NT2/D1 (cell line): ENCODE measurements around the gene TMC8.
A peak's percentile ranks its signal among the peaks of the same experiment; 100 is the strongest.

Experiments used
- DNase-seq: peaks from one replicate; pipeline ENCODE4 v3.0.0-alpha.2; 2011; ENCODE audit warnings: low read depth, low spot score
- H3K27me3 ChIP-seq: 2 replicates; pipeline ENCODE4 v1.6.0; 2011; ENCODE audit warnings: mild to moderate bottlenecking; ENCODE audit not compliant: insufficient read length, insufficient read depth
- H3K36me3 ChIP-seq: 2 replicates; pipeline ENCODE4 v1.6.1; 2011; ENCODE audit warnings: mild to moderate bottlenecking, low read length, mixed read lengths; ENCODE audit not compliant: insufficient read depth, insufficient read length
- H3K4me1 ChIP-seq: 2 replicates; pipeline ENCODE4 v1.5.1; 2011; ENCODE audit not compliant: insufficient read depth, insufficient read length
- H3K4me3 ChIP-seq: 2 replicates; pipeline ENCODE4 v1.5.1; 2011; ENCODE audit warnings: low read depth; ENCODE audit not compliant: insufficient read length
- H3K9ac ChIP-seq: 2 replicates; pipeline ENCODE4 v1.6.0; 2011; ENCODE audit warnings: low read depth; ENCODE audit not compliant: insufficient read length
- H3K9me3 ChIP-seq: 2 replicates; pipeline ENCODE4 v1.5.1; 2011; ENCODE audit warnings: mild to moderate bottlenecking, low read length; ENCODE audit not compliant: insufficient read depth
- SUZ12 ChIP-seq: IDR thresholded peaks from 2 replicates; pipeline ENCODE4 v1.6.1; 2011; ENCODE audit not compliant: insufficient read length, insufficient read depth; ENCODE audit errors: extremely low read depth
- YY1 ChIP-seq: IDR thresholded peaks from 2 replicates; pipeline ENCODE4 v1.6.1; 2011; ENCODE audit not compliant: insufficient read length, insufficient read depth
- ZNF274 ChIP-seq: IDR thresholded peaks from 2 replicates; pipeline ENCODE4 v1.6.1; 2011; ENCODE audit warnings: mild to moderate bottlenecking, low read depth, low read length

TMC8 gene

DNA sequence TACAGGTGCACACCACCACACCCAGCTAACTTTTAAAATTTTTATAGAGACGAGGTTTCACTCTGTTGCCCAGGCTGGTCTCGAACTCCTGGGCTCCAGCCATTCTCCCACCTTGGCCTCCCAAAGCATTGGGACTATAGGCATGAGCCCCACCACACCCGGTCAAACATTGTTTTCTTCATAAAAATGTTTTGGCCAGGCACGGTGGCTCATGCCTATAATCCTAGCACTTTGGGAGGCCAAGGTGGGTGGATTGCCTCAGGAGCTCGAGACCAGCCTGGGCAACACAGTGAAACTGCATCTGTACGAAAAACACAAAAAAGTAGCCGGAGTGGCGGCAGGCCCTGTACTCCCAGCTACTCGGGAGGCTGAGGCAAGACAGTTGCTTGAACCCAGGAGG is 14.2 kb upstream of the TMC8 start:
- no peaks in the 10 kb centered on the region for H3K27me3 ChIP-seq
- H3K4me1 ChIP-seq = peaks cover 9% of the 10 kb centered on the region
- no peaks in the 10 kb centered on the region for H3K9me3 ChIP-seq
- no peak overlapping the region for H3K4me3 ChIP-seq
- H3K36me3 ChIP-seq = peaks cover 62% of the 10 kb centered on the region
- H3K9ac ChIP-seq = no peak overlapping the region
- no peak for TF ChIP-seq SUZ12
- TF ChIP-seq ZNF274 = no peak
- TF ChIP-seq YY1 = no peak
- DNase-seq = no peak

DNA sequence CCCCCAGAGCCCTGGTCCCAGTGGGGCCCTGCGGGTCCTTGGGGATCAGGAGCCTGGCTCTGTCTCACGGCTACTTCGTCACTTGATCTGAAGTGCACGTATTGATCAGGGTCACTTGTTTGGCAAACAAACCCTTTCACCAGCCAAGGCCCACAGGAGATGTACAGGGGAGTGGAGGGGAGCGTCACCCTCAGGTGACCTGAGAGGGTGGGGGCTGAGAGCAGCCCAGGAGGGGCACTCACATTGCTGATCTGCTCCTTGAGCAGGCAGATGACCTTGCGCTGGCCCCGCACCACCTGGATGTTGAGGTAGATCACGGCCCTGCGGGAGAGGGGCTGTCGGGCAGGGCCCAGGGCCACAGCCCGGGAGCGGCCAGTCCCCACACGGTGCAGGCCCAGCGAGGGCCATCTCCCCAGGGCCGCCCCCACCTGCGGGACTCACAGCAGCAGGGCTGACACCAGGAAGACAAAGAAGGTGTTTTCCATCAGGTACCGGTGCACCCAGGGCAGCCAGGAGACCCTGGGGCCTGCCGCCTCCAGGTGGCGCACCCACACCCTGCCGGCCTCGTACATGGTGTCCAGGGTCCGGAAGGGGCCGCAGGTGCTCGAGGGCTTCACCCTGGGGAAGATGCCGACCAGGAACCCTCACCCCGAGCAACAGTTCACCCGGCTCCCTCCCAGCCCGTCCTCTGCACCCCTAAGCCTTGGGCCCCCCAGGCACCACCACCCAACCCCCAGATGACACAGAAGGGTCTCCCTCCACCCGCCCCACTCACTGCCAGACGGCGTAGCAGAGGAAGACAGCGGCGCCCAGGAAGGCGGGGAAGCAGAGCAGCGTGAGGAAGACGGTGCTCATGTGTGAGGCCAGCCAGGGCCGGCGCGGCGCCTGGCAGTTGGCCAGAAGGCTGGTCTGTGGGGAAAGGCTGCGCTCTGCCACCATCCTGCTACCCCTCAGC is 13.3 kb upstream of the TMC8 start:
- peaks cover 9% of the 10 kb centered on the region for H3K4me1 ChIP-seq
- TF ChIP-seq YY1 = no peak
- no peak for TF ChIP-seq SUZ12
- no peak for TF ChIP-seq ZNF274
- peaks cover 62% of the 10 kb centered on the region for H3K36me3 ChIP-seq

DNA sequence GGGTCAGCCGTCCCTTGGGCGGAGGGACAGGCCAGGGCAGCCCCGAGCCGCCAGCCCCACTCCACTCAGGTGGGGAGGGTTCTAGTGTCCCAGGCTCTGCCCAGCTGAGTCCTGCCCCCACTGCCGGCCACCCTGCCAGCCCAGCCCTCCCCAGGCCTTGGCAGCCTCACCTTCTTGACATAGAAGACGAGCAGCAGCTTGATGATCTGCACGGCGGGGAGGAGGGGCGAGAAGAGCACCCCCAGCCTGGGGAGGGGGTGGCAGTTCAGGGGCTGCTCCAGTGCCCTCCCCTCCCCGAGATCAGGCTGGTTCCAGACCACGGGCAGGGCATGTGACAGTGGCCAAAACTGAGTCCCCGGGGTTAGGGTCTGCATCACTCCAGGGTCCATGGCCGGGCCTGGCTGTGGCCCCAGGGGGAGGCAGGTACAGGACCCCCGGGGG is 11.8 kb upstream of the TMC8 start:
- no peak overlapping the region for H3K4me3 ChIP-seq
- no peaks in the 10 kb centered on the region for H3K9me3 ChIP-seq
- no peak overlapping the region for H3K9ac ChIP-seq
- H3K36me3 ChIP-seq = peaks cover 69% of the 10 kb centered on the region
- peaks cover 7% of the 10 kb centered on the region for H3K4me1 ChIP-seq
- H3K27me3 ChIP-seq = no peaks in the 10 kb centered on the region
- TF ChIP-seq YY1 (no peak), ZNF274 (no peak), SUZ12 (no peak)
- DNase-seq = no peak

More for the DNA sequence above, 13.3 kb upstream of the TMC8 start:
- Histone ChIP-seq H3K9me3 (no peaks in the 10 kb centered on the region), H3K9ac (peak overlapping the region; percentile 21), H3K27me3 (no peaks in the 10 kb centered on the region), H3K4me3 (no peak overlapping the region)
- no peak for DNase-seq

DNA sequence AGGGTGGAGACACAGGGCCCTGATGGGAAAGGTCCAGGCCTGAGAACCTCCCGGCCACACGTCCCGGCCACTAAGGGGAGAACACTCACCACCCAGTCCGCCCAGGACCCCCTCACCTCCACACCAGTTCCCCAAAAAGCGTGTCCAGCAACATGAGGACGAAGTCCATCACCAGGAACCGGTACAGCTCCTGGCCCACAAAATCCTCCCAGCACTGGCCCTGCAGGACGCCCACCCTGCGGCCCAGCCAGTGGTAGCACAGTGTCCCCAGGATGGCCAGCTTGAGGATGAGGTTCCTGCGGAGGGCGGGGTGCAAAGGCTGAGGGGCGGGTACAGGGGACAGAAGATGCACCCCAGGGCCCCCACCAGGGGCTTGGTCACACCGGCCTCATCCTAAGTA is 10.0 kb upstream of the TMC8 start:
- TF ChIP-seq YY1 (no peak), SUZ12 (no peak), ZNF274 (no peak)
- H3K9ac ChIP-seq = no peak overlapping the region
- DNase-seq = no peak
- no peaks in the 10 kb centered on the region for H3K9me3 ChIP-seq
- peaks cover 23% of the 10 kb centered on the region for H3K4me1 ChIP-seq
- H3K36me3 ChIP-seq = peaks cover 74% of the 10 kb centered on the region
- no peak overlapping the region for H3K4me3 ChIP-seq
- H3K27me3 ChIP-seq = no peaks in the 10 kb centered on the region

DNA sequence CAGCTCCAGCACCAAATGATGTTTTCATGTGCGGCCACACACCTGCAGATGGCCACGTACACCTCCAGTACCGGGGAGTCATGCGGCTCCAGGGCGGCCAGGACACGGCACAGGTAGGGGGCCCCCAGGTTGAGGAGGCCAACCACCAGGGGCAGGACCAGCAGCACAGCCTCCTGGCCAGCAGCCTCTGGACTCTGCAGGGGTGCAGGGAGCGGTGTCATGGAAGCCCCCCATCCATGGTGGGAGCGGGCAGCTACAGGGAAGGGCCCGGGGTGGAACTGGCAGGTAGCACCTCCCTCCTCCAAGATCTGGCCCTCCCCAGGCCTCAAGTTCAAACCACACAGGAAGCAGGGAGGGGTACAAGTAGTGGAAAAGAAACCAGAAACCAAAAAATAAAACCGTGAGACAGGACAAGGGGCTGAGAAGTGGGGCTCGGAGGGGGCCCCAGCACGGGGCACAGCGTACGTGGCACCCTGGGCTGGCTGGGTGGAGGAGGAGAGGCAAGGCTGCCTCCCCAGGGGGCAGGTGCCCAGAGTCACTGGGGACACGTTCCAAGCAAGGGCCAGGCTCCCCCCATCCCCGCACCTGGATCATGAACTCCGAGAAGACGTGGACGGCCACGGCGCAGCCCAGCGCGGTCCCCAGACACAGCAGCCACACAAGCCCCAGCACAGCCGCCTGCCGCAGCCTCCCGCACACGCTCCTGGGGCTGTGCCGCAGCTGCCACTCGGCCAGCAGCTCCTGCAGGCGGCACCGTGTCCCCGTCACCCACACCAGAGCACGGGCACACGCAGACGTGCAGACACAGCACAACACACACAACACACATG is 9.4 kb upstream of the TMC8 start:
- Histone ChIP-seq H3K9ac (peak overlapping the region; percentile 21), H3K4me3 (no peak overlapping the region), H3K9me3 (no peaks in the 10 kb centered on the region), H3K36me3 (peaks cover 78% of the 10 kb centered on the region), H3K27me3 (no peaks in the 10 kb centered on the region), H3K4me1 (peaks cover 28% of the 10 kb centered on the region)
- TF ChIP-seq SUZ12 (no peak), YY1 (no peak), ZNF274 (no peak)
- DNase-seq = no peak

DNA sequence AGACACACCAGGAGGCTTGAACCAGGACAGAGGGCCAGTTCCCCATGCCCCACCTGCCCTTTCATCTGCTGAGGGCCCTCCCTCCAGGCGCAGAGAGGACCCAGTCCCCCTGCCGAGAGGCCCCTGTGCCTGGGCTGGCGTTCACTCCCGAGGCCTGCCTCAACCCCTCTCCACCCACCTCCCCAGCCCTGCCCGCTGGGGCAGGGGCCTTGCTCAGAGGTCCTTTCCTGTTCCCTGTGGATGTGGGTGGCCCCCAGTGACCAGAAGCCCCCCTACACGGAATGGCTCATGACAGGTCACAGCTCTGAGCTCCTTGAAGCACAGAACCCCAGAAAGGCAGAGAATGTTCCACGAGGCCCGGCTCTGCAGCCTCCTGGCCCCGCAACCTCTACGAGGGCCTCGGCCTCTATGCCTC is 8.8 kb upstream of the TMC8 start:
- Histone ChIP-seq H3K4me3 (no peak overlapping the region), H3K36me3 (peaks cover 80% of the 10 kb centered on the region), H3K9me3 (no peaks in the 10 kb centered on the region), H3K4me1 (peaks cover 34% of the 10 kb centered on the region), H3K27me3 (no peaks in the 10 kb centered on the region), H3K9ac (peak overlapping the region; percentile 21)
- TF ChIP-seq YY1 (no peak), ZNF274 (no peak), SUZ12 (no peak)
- no peak for DNase-seq

DNA sequence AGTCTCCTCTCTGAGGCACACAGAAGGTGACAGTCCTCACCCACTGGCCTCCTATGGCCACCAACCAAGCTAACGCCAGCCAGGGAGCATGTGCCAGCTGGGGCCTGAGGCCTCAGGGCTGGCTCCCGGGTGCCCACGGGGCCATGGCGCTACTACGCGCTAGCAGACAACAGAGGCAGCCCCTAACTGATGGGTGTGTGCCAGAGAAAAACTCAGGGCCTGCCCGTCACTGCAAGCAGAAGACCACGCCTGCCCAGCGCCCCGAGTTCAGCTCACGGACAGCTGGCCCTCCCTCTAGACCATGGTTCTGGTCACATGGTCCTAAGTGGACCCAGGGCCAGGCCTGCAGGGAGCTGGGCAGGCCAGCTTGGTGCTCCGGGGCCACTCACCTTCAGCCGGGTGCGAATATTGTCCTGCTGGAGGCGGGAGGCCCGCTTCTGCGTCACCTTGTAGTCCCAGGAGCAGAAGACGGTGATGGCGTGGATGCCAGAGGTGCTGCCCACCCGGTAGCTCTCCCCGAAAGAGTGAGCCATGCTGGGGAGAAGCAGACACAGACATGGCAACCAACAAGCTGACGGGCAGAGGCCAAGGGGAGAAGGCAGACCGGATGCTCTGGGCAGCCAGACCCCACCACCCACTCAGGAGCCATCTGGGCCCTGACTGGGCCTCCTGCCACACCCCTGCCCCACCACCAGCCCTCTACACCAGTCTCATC is 8.2 kb upstream of the TMC8 start:
- no peak for TF ChIP-seq ZNF274
- peaks cover 36% of the 10 kb centered on the region for H3K4me1 ChIP-seq
- H3K4me3 ChIP-seq = no peak overlapping the region
- DNase-seq = no peak
- peaks cover 74% of the 10 kb centered on the region for H3K36me3 ChIP-seq
- H3K9me3 ChIP-seq = no peaks in the 10 kb centered on the region
- H3K27me3 ChIP-seq = no peaks in the 10 kb centered on the region
- no peak overlapping the region for H3K9ac ChIP-seq
